GM12865 (cell line): Measurements from ENCODE around the gene SUGCT.

ENCODE experiments used
- DNase-seq: peaks from one replicate; pipeline ENCODE4 v3.0.0; 2010; ENCODE audit warnings: low read depth
- H3K4me3 ChIP-seq: 2 replicates; pipeline ENCODE4 v1.5.1; 2011; ENCODE audit warnings: mild to moderate bottlenecking, low read depth, low read length, control low read depth
- CTCF ChIP-seq: IDR thresholded peaks from 2 replicates; pipeline ENCODE4 v1.5.1; 2011; ENCODE audit warnings: low read length, control low read depth, low read depth, inconsistent platforms; ENCODE audit not compliant: insufficient read depth; ENCODE audit errors: missing control alignments

SUGCT gene

GRCh38 chr7:40530292-40530691, 395.5 kb downstream of the SUGCT start:
- no peak for TF ChIP-seq CTCF
- H3K4me3 ChIP-seq: no peak overlapping the region
- no peak for DNase-seq

- no peak overlapping the region for H3K4me3 ChIP-seq
- TF ChIP-seq CTCF: no peak
- no peak for DNase-seq
Observed at GRCh38 chr7:40531956-40532355, 397.2 kb downstream of the SUGCT start.

GRCh38 chr7:40535678-40536077, 400.9 kb downstream of the SUGCT start:
- no peak for DNase-seq
- no peak overlapping the region for H3K4me3 ChIP-seq
- no peak for TF ChIP-seq CTCF

GRCh38 chr7:40536421-40536820, 401.6 kb downstream of the SUGCT start:
- no peak for DNase-seq
- no peak overlapping the region for H3K4me3 ChIP-seq
- TF ChIP-seq CTCF: no peak

- no peak for DNase-seq
- TF ChIP-seq CTCF: no peak
- H3K4me3 ChIP-seq: no peak overlapping the region
Observed at GRCh38 chr7:40538281-40538680, 403.5 kb downstream of the SUGCT start.

GRCh38 chr7:40541336-40541735, 406.5 kb downstream of the SUGCT start:
- H3K4me3 ChIP-seq: no peak overlapping the region
- DNase-seq: no peak
- no peak for TF ChIP-seq CTCF

- no peak overlapping the region for H3K4me3 ChIP-seq
- TF ChIP-seq CTCF: no peak
- no peak for DNase-seq
Observed at GRCh38 chr7:40542982-40543741, 408.4 kb downstream of the SUGCT start.
